ENCODE measurements around the gene PLCL1.
"Not testable (repeated sequence)": the region's sequence is repeated elsewhere in the genome, so short reads cannot be mapped to it uniquely, and the experiment has no call there.

The PLCL1 gene

DNA sequence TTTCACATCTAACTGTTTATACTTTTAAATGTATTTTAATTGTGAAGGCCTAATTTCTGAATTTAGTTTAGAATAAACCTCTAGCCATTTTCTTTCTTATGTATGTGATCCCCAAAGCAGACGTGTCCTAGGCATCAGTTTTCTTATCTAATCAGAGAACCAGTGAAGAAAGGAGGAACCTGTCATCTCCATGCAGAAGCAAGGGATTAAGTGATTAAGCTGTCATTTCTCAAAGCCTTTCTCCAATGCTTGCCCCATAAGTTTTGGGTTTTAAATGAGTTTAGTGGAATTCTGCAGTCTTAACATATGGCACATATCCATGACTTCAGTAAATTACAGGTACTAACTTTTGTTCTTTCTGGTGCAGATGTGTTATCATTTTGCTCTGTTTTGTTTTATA is 190.4 kb downstream of the PLCL1 start:
- DNase-seq (ENCODE audit: low read depth in 1 of 2, low spot score in 1 of 2), result no peak

DNA sequence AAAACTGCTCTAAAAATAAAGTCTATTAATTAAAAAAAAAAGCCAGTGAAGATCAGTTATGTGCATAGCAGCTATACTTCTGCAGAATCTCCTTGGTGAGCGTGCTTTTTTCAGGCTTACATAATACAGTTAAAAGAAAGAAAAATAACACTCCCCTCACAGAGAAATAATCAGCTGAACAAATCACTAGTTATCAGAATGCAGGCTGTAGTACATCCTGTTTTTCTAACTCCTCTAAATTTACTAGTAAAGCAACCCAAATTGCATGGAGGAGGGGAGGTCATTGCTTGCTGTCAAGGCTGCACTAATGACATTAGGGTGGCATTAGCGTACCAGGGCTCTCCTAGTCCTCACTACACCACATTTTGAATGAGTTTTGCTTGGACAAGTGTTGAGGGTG is 192.2 kb downstream of the PLCL1 start:
- no peak for DNase-seq (ENCODE audit: low read depth in 1 of 2, low spot score in 1 of 2)

DNA sequence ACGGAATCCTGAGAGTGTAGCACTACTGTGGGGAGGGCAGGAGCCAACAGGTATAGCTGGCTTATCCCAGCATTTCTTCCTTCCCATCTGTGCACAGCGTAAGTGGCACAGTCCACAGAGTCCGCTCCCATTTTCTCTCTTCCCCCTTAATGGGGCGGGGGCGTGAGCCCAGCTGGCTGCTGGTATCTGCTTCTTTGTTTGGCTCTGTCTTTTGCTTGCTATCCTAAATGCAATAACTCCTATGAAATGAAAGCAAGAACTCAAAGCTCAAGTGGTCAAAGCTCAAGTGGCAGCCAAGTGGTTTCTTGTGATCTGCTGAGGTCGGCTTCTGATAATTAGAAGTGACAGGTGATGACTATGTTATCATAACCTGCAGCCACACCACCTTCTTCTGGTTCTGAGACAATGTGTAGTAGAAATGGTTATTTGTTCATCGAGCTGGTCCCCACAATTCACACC is 192.7 kb downstream of the PLCL1 start:
- no peak for DNase-seq (ENCODE audit: low read depth in 1 of 2, low spot score in 1 of 2)

DNA sequence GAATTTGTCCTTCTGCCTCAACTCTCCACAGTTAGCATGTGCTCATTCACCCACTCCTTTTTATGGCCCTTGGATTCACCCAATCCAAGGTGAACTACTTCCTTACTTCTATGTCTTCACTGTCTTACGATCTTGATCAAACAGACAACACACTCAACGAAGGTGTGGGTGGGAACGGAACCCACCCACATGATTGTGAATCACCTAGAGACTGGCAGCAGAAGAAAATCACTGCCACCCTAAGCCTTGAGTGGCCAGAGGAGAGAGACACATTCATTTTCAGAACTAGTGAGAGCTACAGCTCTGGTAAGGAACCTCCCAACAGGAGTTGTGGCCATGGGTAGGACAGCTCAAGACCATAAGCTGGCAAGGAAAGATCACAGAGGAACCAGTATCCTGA is 194.3 kb downstream of the PLCL1 start:
- DNase-seq (ENCODE audit: low read depth in 1 of 2, low spot score in 1 of 2), result no peak

DNA sequence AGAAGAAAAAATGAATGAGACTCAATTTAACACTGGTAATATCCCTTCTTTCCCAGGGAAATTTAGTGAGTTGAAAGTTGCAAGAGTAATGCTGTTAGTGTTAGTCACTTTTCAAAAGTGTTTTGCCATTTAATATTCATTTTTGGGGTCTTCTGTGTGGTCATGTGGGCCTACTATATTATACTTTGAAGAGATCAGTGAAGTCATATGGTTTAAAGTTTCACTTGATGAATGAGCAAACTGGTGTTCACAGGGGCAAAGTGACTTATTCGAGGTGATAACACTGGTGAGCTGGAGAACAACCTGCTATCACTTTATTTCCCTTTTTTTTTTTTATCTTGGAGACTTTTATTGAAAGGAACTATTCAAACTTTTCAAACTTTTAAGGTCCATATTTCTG is 196.0 kb downstream of the PLCL1 start:
- no peak for DNase-seq (ENCODE audit: low read depth in 1 of 2, low spot score in 1 of 2)

DNA sequence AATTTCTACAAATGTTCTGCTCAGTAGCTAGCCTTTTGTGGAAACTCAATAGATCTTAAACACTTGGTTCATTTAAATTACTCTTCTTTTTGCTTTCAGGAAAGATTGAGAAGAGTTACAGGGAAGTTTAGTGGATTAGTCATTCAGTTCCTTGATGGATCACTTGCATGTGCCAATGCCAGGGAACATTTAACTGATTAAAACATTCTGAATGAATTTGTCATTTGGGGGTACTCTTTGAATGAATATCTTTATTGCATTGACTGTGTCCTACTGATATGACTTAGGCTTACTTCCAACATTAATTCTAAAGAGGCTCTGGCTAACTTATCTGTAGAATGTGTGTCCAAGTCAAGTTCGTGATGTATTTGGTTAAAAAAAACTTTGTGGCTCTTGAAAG is 199.8 kb downstream of the PLCL1 start:
- DNase-seq (ENCODE audit: low read depth in 1 of 2, low spot score in 1 of 2), result no peak

DNA sequence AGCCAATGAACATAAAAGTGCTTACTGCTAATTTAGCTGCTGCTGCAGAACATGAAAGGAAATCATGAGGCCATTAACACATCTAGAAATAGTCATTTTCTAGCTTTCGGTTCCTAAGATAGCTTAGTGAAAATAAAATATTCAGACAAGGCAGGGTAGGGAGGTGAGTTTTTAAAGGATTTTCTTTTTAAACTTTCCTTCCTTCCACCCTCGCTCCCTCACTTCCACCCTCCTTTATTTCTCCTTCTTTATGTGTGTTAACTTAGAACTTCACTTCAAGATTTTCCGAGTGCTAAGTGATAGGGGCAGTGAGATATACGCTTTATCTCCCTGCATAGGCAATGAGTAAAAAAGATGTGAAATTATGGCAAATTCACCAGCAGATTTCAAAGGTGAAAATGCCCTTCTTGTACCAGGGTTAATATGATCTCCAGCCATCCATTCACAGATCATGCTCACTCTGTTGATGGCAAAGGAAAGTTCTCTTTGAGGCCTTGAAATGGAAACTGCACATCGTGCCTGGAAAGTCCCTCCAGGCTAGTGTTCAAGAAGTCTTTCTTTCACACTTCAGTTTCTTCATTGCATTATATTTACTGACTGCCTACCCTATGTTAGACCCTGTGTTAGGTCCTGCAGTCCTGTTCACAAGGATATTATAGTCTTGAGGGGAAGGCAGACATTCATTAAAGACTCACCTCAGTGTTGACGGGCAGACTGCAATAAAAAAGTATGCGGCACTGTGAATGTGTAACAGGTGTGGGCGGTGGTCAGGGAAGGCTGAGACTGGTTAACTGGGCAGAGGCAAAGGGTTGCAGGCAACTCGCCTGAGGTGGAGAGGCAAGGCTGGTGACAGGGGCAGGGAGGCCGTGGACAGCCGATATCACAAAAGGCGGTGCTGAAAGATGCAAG is 200.8 kb downstream of the PLCL1 start:
- peak in 1 of 2 donors; percentile 12 for DNase-seq (ENCODE audit: low read depth in 1 of 2, low spot score in 1 of 2)

DNA sequence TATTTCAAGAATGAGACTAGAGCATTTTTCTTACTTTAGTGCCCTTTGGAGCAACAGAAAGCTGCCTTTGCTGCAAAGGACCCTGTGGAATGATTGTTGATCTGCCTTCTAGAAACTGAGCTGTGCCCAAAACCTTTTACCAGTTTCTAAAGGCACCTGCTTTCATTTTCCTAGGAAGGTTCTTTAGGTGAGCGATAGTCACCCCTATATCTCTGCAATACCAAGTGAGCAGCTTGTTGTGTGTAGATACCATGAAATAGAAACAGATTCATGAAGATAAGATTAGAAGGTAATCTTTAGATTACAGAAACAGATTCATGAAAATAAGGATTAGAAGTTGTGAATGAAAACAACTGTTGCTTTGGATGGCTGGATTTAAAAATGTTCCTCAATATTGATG is 202.3 kb downstream of the PLCL1 start:
- DNase-seq (ENCODE audit: low read depth in 1 of 2, low spot score in 1 of 2), result no peak

DNA sequence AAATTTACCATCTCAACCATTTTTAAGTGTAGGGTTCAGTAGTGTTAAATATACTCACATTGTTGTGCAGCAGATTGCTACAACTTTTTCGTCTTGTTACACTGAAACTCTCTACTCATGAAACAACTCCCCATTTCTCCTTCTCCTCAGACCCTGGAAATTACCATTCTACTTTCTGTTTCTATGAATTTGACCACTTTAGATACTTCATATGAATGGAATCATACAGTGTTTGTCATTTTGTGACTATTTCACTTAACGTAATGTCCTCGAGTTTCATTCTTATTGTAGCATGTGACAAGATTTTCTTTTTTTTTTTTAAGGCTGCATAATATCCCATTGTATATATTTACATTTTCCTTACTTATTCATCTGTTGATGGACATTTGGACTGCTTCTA is 203.8 kb downstream of the PLCL1 start:
- DNase-seq (ENCODE audit: low read depth in 1 of 2, low spot score in 1 of 2), result no peak

DNA sequence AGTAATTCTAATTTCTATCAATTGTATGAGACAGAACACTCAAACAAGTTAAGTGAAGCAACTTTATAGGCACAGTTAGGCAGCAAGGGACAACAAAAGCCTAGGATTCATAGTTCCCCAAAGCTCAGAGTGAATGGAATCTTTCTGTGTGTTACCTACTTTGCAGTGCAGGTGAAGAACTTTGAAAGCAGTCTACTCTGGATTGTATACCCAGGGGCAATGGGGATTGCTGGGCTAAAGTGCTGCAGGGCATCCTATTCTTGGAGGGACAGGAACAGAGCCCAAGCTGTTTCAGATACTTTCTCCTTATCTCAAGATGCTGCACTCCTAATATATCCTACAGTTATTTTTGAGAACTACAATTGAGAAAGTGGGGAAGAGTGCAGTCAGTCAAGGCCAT is 207.6 kb downstream of the PLCL1 start:
- DNase-seq (ENCODE audit: low read depth in 1 of 2, low spot score in 1 of 2), result no peak

DNA sequence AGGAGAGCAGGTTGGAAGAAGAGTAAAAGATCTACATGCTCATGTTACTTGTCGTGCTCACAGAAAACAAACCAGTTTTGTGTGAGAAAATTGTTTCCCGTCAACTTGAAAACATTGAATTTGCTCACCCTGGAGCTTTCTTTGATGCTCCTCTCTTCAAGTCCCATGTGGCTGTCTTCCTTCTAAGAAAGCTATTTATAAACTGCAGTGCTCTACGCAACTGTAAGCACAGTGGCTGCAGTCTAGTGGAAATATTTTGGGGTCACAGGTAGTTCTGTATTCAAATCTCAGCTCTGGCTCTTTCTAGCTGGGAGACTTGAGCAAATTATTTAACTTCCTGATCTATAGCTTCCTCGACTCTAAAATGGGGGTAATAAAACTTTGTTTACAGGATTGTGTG is 211.8 kb downstream of the PLCL1 start:
- no peak for DNase-seq (ENCODE audit: low read depth in 1 of 2, low spot score in 1 of 2)

DNA sequence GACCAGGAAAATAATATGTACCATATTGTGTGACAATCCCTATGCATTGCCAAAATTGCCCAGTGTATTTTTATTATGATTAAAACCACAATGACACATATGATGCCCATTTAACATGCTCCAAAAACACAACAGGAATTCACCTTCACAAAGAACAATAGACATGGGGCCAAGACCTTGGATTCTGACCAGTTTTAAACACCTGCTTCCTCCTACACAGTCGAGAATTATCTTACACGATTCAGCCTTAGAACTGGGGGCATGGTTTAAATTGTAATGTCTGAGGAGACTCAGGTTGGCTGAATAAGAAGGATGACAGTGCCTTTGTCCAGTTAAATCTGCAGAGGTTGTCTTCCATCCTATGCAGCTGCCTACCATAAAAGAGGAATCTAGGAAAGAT is 212.7 kb downstream of the PLCL1 start:
- DNase-seq (ENCODE audit: low read depth in 1 of 2, low spot score in 1 of 2), result no peak

DNA sequence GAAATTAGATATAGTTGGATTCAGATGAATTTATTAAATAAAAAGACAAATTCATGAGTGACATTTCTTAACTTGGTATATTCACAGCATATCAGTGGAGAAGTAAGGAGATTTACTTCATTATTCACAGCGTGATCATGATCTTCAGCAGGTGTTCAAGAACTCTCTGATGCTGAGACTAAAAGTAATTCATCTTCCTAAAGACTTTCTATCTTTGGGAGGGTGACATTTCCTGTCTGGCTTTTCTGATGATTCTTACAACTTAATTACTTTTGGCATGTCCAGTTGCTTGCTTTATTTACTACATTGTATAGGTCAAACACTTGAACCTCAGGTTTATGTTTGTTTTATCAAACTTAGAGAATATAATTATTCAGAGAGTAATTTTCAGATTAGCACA is 224.6 kb downstream of the PLCL1 start:
- no peak for DNase-seq (ENCODE audit: low read depth in 1 of 2, low spot score in 1 of 2)

DNA sequence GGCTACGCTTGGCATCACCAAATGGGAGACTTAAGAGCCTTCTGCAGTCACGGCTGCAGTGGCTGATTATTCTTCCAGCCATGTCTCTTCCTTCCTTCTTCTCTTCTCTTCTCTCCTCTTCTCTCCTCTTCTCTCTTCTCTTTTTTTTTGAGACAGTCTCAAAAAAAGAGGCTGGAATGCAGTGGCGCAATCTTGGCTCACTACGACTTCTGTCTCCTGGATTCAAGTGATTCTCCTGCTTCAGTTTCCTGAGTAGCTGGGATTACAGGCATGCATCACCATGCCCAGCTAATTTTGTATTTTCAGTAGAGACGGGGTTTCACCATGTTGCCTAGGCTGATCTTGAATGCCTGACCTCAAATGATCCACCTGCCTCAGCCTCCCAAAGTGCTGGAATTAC is 225.2 kb downstream of the PLCL1 start:
- not testable (repeated sequence) for DNase-seq (ENCODE audit: low read depth in 1 of 2, low spot score in 1 of 2)

DNA sequence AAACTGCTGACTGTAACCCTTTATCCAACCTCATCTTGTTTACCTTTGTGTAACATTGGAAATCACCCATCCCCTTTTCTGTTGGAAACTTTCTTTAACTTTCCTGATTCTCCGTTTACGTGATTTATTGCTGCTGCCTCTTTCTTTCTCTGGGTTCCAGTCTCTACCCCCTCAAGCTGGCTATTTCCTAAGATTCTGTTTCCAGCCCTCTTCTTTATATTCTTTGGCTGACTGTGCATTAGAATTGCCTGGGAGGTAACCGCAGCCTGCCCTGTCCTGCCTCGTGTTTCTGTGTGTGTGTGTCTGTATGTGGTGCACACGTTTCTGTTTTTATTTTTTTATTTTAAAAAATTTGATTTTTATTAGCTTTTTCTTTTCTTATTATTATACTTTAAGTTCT is 229.2 kb downstream of the PLCL1 start:
- DNase-seq (ENCODE audit: low read depth in 1 of 2, low spot score in 1 of 2), result no peak

DNA sequence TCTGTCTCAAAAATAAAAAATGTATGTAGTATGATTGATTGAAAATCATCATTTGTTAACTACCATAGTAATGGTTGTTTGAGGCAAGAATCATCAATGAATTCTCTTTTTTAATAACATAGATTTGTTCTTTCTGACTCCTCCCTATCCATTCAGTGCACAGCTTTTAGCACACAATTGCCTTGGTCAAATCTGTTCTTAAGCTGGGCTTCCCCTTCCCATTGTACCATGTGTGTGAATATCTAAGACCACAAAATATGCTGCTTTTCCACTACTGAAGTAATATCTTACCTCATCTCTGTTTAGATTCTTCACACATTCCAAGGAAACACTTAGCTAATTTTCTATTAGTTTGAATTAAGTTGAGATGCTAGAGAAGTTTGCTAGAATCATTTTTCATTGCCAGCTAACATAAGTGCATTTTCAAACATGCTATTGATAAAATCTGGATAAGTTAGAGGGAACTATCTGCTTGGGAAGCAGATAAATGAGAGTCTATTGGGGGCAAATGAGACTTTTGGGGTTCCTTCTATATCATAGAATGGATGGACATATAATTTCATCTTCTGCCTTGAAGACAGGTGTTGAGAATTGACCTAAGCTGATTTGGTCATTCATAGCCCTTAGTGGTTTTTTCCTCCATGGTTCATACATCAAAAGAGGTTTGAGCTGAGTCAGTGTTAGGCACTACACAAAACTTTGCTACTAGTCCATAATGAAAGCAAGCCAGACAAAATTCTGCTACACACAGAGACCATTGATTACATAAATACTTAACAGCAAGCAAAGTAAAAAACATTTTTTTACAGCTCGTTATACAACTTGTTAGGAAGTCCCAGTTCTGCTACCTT is 231.9 kb downstream of the PLCL1 start:
- no peak for DNase-seq (ENCODE audit: low read depth in 1 of 2, low spot score in 1 of 2)

DNA sequence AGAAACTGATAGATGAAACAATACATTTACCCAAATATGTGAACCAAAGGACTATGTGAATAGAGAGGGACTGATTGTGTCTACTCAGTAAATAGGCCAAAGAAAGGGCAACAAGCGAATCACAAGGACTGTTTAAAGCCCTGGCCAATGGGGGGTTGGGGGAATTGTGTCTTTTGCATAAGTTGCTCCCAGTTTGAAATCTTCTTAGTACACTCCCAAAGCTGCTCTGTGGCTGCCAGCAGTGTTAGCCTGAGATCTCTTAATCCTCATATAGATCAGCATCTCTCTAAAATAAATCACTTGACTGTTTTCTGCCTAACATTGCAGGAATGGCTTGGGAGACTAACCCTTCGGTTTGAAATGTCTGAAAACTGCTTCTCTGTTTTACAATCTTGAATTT is 236.4 kb downstream of the PLCL1 start:
- no peak for DNase-seq (ENCODE audit: low read depth in 1 of 2, low spot score in 1 of 2)

DNA sequence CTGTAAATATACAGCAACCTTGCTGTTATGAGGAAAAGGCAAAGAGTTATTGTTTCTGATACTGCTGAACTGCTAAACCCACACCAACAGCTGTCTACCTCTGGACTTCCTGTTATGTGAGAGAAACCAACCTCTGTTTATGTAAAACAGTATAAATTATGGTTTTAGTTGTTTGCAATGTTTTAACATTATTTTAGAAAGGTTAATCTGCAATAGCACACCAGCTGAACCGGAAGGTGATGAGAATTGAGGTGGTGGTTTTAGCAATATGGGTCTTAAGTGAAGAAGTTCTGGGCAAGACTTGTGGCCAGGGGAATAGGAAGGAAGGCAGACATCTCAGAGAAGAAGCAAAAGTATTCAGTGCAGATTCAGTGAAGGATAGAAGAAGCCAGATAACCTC is 237.8 kb downstream of the PLCL1 start:
- DNase-seq (ENCODE audit: low read depth in 1 of 2, low spot score in 1 of 2), result no peak

DNA sequence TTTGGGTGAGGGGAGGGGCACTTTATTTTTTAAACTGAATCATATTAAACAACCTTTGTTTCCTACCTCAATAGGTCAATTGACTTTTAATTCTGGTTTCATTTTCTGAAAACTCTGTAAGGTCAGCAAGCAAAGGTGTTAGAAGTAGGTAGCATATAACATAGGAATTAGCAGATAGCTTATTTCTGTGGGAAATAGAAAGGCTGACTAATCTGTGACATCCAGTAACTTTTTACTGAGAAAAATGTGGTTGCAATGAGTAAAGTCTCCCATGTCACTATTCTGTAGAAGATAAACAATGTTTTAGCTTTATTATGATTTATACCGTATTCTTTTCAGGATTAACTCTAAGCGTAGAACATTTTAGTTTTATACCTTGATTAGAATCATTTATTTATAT is 240.4 kb downstream of the PLCL1 start:
- DNase-seq (ENCODE audit: low read depth in 1 of 2, low spot score in 1 of 2), result no peak

DNA sequence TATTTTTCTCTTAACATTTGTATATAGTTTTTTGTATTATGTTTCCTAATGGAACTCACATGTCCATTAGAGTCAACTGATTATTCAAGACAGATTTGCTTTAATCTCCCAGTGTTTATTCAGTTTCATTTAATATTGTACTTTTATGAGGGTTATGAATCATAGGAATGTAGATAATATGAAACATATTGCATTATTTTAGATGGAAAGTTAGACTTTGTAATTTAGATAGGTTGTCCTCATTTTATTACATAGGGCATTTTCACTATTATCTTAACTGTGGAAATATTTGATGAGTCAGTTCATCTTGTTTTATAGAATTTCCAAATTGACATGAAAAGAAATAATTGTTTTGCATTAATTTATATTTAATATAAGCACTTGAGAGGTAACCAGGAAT is 240.8 kb downstream of the PLCL1 start:
- DNase-seq (ENCODE audit: low read depth in 1 of 2, low spot score in 1 of 2), result no peak

DNA sequence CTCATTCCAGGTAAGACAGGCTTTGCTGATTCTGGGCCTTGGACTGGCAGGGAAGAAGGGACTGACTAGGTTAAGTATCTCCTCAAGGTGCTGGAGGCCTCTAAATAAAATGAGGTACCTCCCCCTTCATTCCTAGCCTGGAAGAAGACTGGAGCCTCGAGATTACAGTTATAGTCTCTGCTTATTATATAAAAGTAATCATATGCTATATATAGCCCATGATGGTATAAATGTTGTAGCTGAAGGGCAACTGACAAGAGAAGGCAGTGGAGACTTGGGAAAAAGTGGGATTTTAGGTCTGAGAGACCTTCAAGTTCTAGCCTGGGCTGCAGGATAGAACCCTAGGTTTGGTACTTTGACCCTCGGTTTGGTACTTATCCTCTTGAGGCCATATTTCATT is 248.3 kb downstream of the PLCL1 start:
- DNase-seq (ENCODE audit: low read depth in 1 of 2, low spot score in 1 of 2), result no peak

DNA sequence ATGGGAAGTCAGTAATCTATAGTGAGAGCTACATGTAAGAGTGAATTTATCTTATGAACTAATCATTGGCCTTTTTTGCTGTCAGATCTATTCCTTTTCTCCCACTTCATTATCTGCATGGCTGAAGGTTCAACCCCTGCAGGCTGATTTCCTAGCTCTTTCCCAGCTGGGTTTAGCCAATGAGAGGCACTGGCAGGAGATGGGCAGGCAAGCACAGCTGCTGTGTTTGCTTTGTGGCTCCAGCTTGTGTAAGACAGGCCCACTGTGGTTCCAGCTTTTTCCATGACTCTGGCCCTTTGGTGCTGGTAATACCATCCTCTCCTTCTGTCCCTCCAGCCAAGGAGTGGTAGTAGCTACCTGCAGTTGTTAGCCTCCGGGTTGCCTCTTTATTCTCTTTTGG is 248.8 kb downstream of the PLCL1 start:
- DNase-seq (ENCODE audit: low read depth in 1 of 2, low spot score in 1 of 2), result no peak
